DMS153 treated with DMSO at 0.1 percent for 48 hours (cell line): ENCODE data around the gene MAPT.
"Not testable (repeated sequence)": the region's sequence is repeated elsewhere in the genome, so short reads cannot be mapped to it uniquely, and the experiment has no call there.

Source experiments
- DNase-seq: peaks from one replicate; lab custom pipeline; 2025; ENCODE audit not compliant: unreplicated experiment; lab: John Stamatoyannopoulos, UW

The MAPT gene

GRCh38 chr17:45949755-45950320 lies 55.5 kb downstream of the MAPT start:
- DNase-seq: no peak

GRCh38 chr17:45950888-45951287 lies 56.5 kb downstream of the MAPT start:
- DNase-seq: no peak

- DNase-seq: no peak
These were observed 57.0 kb downstream of the MAPT start for GRCh38 chr17:45951403-45951802.

GRCh38 chr17:45951941-45952340 lies 57.6 kb downstream of the MAPT start:
- no peak for DNase-seq

- DNase-seq: no peak
These were observed 58.5 kb downstream of the MAPT start for GRCh38 chr17:45952814-45953320.

- no peak for DNase-seq
These were observed 59.2 kb downstream of the MAPT start for GRCh38 chr17:45953561-45953960.

- no peak for DNase-seq
These were observed 60.6 kb downstream of the MAPT start for GRCh38 chr17:45954914-45955313.

- no peak for DNase-seq
These were observed 61.0 kb downstream of the MAPT start for GRCh38 chr17:45955326-45955725.

- no peak for DNase-seq
These were observed 61.7 kb downstream of the MAPT start for GRCh38 chr17:45956090-45956489.

GRCh38 chr17:45956746-45957145 lies 62.4 kb downstream of the MAPT start:
- DNase-seq: not testable (repeated sequence)

- no peak for DNase-seq
These were observed 64.0 kb downstream of the MAPT start for GRCh38 chr17:45958307-45958706.

- DNase-seq: no peak
These were observed 64.8 kb downstream of the MAPT start for GRCh38 chr17:45958994-45959665.

GRCh38 chr17:45960311-45960710 lies 66.0 kb downstream of the MAPT start:
- DNase-seq: no peak

GRCh38 chr17:45961206-45961605 lies 66.9 kb downstream of the MAPT start:
- DNase-seq: no peak

GRCh38 chr17:45962221-45962972 lies 68.0 kb downstream of the MAPT start:
- DNase-seq: no peak

GRCh38 chr17:45963283-45963682 lies 68.9 kb downstream of the MAPT start:
- no peak for DNase-seq

GRCh38 chr17:45963889-45964288 lies 69.5 kb downstream of the MAPT start:
- DNase-seq: no peak

- no peak for DNase-seq
These were observed 70.3 kb downstream of the MAPT start for GRCh38 chr17:45964634-45965033.

GRCh38 chr17:45965812-45966211 lies 71.5 kb downstream of the MAPT start:
- DNase-seq: no peak

- no peak for DNase-seq
These were observed 72.4 kb downstream of the MAPT start for GRCh38 chr17:45966606-45967280.

GRCh38 chr17:45967378-45967777 lies 73.0 kb downstream of the MAPT start:
- DNase-seq: no peak

- DNase-seq: no peak
These were observed 74.4 kb downstream of the MAPT start for GRCh38 chr17:45968732-45969131.
